Neural cell (in vitro differentiated cells): ENCODE measurements around the gene SYNGR4. TPM values are rescaled to one million over a fixed set of nuclear protein-coding genes. Genes with fewer than 3 reads are reported as not detected.
A peak's percentile ranks its signal among the peaks of the same experiment; 100 is the strongest.
"Not testable (repeated sequence)": the region's sequence is repeated elsewhere in the genome, so short reads cannot be mapped to it uniquely, and the experiment has no call there.

ENCODE experiments used
- H2AFZ ChIP-seq: fragments of 200-600, 300-800 bp; sonication (generic), shearing (Covaris generic); 2 replicates; pipeline ENCODE4 v1.6.0; 2014; ENCODE audit warnings: low read depth, mild to moderate bottlenecking, antibody characterized with exemption, low read length, moderate library complexity
- H3F3A ChIP-seq: fragments of 200-600 bp; shearing (Covaris generic); 2 replicates; pipeline ENCODE4 v1.6.1; 2016; ENCODE audit warnings: mild to moderate bottlenecking, moderate library complexity, mixed read lengths, antibody characterized with exemption, low read length; ENCODE audit not compliant: insufficient read depth, poor library complexity, severe bottlenecking
- H3K27ac ChIP-seq: fragments of 200-600, 300-800 bp; sonication (generic), shearing (Covaris generic); 2 replicates; pipeline ENCODE4 v1.5.1; 2014; ENCODE audit warnings: mild to moderate bottlenecking, low read length, moderate library complexity
- H3K27me3 ChIP-seq: fragments of 300-800, 200-600 bp; sonication (generic), shearing (Covaris generic); 2 replicates; pipeline ENCODE4 v1.6.0; 2014; ENCODE audit warnings: mild to moderate bottlenecking, low read depth, low read length, moderate library complexity; ENCODE audit not compliant: insufficient read depth
- H3K36me3 ChIP-seq: fragments of 300-800, 200-600 bp; sonication (generic), shearing (Covaris generic); 2 replicates; pipeline ENCODE4 v1.5.1; 2014; ENCODE audit warnings: mild to moderate bottlenecking, antibody characterized with exemption, low read length, moderate library complexity; ENCODE audit not compliant: insufficient read depth
- H3K4me2 ChIP-seq: fragments of 300-800, 200-600 bp; sonication (generic), shearing (Covaris generic); 2 replicates; pipeline ENCODE4 v1.6.0; 2014; ENCODE audit warnings: mild to moderate bottlenecking, low read length
- H3K4me3 ChIP-seq: fragments of 300-800, 200-600 bp; sonication (generic), shearing (Covaris generic); 2 replicates; pipeline ENCODE4 v1.5.1; 2014; ENCODE audit warnings: mild to moderate bottlenecking, low read length, moderate library complexity
- H3K79me2 ChIP-seq: fragments of 200-600 bp; shearing (Covaris generic); replicated peaks from 2 replicates; pipeline ENCODE4 v1.6.0; 2014; ENCODE audit warnings: mild to moderate bottlenecking, low read length, moderate library complexity; ENCODE audit not compliant: insufficient read depth
- H3K9ac ChIP-seq: fragments of 300-800, 200-600 bp; sonication (generic), shearing (Covaris generic); 2 replicates; pipeline ENCODE4 v1.6.1; 2016; ENCODE audit warnings: mild to moderate bottlenecking, low read length, mixed read lengths
- H3K9me2 ChIP-seq: fragments of 200-600 bp; shearing (Covaris generic); 2 replicates; pipeline ENCODE4 v1.6.1; 2016; ENCODE audit warnings: mild to moderate bottlenecking, low read length, mixed read lengths; ENCODE audit not compliant: insufficient read depth
- H3K9me3 ChIP-seq: fragments of 200-600, 300-800 bp; sonication (generic), shearing (Covaris generic); 2 replicates; pipeline ENCODE4 v1.6.1; 2016; ENCODE audit warnings: mild to moderate bottlenecking, mixed run types, low read length, moderate library complexity, mixed read lengths
- H4K20me1 ChIP-seq: fragments of 200-600 bp; shearing (Covaris generic); 2 replicates; pipeline ENCODE4 v1.6.1; 2016; ENCODE audit warnings: mild to moderate bottlenecking, mixed run types; ENCODE audit not compliant: insufficient read depth
- EP300 ChIP-seq: fragments of 450-650 bp; conservative IDR thresholded peaks from 2 replicates; pipeline ENCODE4 v1.6.1; 2014; ENCODE audit warnings: antibody characterized with exemption, mild to moderate bottlenecking, moderate library complexity; ENCODE audit not compliant: poor library complexity, severe bottlenecking
- EZH2 ChIP-seq: fragments of 200-600, 300-800 bp; shearing (Covaris generic), sonication (generic); IDR thresholded peaks from 2 replicates; pipeline ENCODE4 v1.6.1; 2014; ENCODE audit warnings: antibody characterized with exemption, low read length, borderline replicate concordance, mild to moderate bottlenecking; ENCODE audit not compliant: insufficient read depth, poor library complexity, severe bottlenecking
- MXI1 ChIP-seq: fragments of 450-650 bp; conservative IDR thresholded peaks from 2 replicates; pipeline ENCODE4 v1.6.1; 2014; ENCODE audit warnings: antibody characterized with exemption, mild to moderate bottlenecking; ENCODE audit not compliant: poor library complexity, severe bottlenecking
- POLR2AphosphoS5 ChIP-seq: IDR thresholded peaks from 2 replicates; pipeline ENCODE4 v1.6.1; 2012
- RAD21 ChIP-seq: fragments of 450-650 bp; conservative IDR thresholded peaks from 2 replicates; pipeline ENCODE4 v1.6.1; 2014; ENCODE audit warnings: antibody characterized with exemption, mild to moderate bottlenecking, moderate library complexity
- SMC3 ChIP-seq: fragments of 450-650 bp; conservative IDR thresholded peaks from 2 replicates; pipeline ENCODE4 v1.6.1; 2014; ENCODE audit warnings: antibody characterized with exemption, mild to moderate bottlenecking, moderate library complexity; ENCODE audit not compliant: poor library complexity
- TAF1 ChIP-seq: IDR thresholded peaks from 2 replicates; pipeline ENCODE4 v1.6.1; 2012; ENCODE audit warnings: low read depth
- polyA plus RNA-seq: library from polyadenylated mRNA; depleted of rRNA; stranded (reverse); fragments of >200 nt; gene quantifications from 2 replicates; pipeline ENCODE4 v1.2.3, GENCODE V29; 2014
- TF ChIP-seq, protein P1 (sequence below): fragments of 450-650 bp; IDR thresholded peaks from 2 replicates; pipeline ENCODE4 v1.5.1; 2014; ENCODE audit warnings: antibody characterized with exemption, mild to moderate bottlenecking, moderate library complexity; ENCODE audit not compliant: poor library complexity, severe bottlenecking
- TF ChIP-seq, protein P2 (sequence below): IDR thresholded peaks from 2 replicates; pipeline ENCODE4 v1.6.1; 2012; ENCODE audit warnings: borderline replicate concordance

SYNGR4 gene
- polyA plus RNA-seq, 1 donor from 2014 or later = not detected

GRCh38 chr19:48392006-48392344 is 27.8 kb downstream of the SYNGR4 start:
- H4K20me1 ChIP-seq, H3K9me3 ChIP-seq, H3K4me2 ChIP-seq, H3F3A ChIP-seq, H3K9ac ChIP-seq, H3K4me3 ChIP-seq, H2AFZ ChIP-seq, H3K27ac ChIP-seq, H3K9me2 ChIP-seq, H3K36me3 ChIP-seq: not testable (repeated sequence)
- Histone ChIP-seq H3K27me3 (peaks cover 12% of the 10 kb centered on the region), H3K79me2 (peaks cover 21% of the 10 kb centered on the region)

DNA sequence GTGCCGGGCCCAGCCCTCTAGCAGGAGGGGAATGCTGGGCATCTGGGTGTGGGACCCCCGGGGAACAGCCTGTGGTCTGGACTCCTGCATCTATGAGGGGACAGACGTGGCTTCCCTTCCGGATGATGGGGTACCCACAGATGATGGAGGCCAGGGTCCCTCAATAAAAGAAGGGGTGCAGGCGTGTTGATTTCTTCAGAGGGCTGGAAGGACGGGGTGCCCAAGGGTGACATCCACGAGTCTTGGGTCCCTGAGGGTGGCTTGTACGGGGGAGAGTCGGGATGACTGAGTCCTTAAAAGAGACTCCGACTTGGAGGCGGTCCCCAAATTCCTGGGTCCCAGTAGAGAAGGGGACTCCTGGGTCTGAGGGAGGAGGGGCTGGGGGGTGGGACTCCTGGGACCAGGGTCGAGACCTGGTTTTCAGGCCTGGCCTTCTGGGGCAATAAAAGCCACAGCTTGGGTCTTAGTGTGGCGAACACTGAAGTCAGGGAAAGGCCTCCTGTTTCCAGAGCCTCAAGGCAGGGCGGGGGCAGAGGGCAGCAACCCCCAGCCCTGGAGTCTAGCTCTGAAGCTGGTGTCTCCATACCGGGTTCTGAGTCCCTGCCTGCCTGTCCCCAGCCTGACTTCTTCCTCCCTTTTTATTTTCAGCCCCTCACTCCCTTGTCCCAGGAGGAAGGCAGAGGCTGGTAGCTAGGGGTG is 28.8 kb downstream of the SYNGR4 start:
- Histone ChIP-seq H2AFZ (peak overlapping the region; percentile 80), H3K9me3 (no peaks in the 10 kb centered on the region), H3K79me2 (peaks cover 21% of the 10 kb centered on the region), H3F3A (no peaks in the 10 kb centered on the region), H3K27ac (peak overlapping the region; percentile 85), H3K9ac (peak overlapping the region; percentile 95), H4K20me1 (no peaks in the 10 kb centered on the region), H3K4me2 (peak overlapping the region; percentile 86), H3K36me3 (no peaks in the 10 kb centered on the region), H3K9me2 (no peaks in the 10 kb centered on the region), H3K27me3 (peaks cover 22% of the 10 kb centered on the region), H3K4me3 (peak overlapping the region; percentile 94)
- TF ChIP-seq EP300 (no peak), TAF1 (no peak), MXI1 (no peak), SMC3 (no peak), POLR2AphosphoS5 (no peak), RAD21 (no peak), EZH2 (no peak)
- TF ChIP-seq, protein P1, sequence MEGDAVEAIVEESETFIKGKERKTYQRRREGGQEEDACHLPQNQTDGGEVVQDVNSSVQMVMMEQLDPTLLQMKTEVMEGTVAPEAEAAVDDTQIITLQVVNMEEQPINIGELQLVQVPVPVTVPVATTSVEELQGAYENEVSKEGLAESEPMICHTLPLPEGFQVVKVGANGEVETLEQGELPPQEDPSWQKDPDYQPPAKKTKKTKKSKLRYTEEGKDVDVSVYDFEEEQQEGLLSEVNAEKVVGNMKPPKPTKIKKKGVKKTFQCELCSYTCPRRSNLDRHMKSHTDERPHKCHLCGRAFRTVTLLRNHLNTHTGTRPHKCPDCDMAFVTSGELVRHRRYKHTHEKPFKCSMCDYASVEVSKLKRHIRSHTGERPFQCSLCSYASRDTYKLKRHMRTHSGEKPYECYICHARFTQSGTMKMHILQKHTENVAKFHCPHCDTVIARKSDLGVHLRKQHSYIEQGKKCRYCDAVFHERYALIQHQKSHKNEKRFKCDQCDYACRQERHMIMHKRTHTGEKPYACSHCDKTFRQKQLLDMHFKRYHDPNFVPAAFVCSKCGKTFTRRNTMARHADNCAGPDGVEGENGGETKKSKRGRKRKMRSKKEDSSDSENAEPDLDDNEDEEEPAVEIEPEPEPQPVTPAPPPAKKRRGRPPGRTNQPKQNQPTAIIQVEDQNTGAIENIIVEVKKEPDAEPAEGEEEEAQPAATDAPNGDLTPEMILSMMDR = no peak
- TF ChIP-seq, protein P2, sequence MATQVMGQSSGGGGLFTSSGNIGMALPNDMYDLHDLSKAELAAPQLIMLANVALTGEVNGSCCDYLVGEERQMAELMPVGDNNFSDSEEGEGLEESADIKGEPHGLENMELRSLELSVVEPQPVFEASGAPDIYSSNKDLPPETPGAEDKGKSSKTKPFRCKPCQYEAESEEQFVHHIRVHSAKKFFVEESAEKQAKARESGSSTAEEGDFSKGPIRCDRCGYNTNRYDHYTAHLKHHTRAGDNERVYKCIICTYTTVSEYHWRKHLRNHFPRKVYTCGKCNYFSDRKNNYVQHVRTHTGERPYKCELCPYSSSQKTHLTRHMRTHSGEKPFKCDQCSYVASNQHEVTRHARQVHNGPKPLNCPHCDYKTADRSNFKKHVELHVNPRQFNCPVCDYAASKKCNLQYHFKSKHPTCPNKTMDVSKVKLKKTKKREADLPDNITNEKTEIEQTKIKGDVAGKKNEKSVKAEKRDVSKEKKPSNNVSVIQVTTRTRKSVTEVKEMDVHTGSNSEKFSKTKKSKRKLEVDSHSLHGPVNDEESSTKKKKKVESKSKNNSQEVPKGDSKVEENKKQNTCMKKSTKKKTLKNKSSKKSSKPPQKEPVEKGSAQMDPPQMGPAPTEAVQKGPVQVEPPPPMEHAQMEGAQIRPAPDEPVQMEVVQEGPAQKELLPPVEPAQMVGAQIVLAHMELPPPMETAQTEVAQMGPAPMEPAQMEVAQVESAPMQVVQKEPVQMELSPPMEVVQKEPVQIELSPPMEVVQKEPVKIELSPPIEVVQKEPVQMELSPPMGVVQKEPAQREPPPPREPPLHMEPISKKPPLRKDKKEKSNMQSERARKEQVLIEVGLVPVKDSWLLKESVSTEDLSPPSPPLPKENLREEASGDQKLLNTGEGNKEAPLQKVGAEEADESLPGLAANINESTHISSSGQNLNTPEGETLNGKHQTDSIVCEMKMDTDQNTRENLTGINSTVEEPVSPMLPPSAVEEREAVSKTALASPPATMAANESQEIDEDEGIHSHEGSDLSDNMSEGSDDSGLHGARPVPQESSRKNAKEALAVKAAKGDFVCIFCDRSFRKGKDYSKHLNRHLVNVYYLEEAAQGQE = no peak
